SU-DHL-6 (cell line): ENCODE results near the gene DMRTA1.
"Not testable (repeated sequence)": the region's sequence is repeated elsewhere in the genome, so short reads cannot be mapped to it uniquely, and the experiment has no call there.

Source experiments
- EZH2phosphoT487 ChIP-seq: fragments of 200-600 bp; sonication (generic), shearing (Covaris generic); conservative IDR thresholded peaks from 2 replicates; pipeline ENCODE4 v1.6.1; 2018; ENCODE audit warnings: mild to moderate bottlenecking, antibody characterized with exemption, low read length, moderate library complexity, mixed read lengths
- TF ChIP-seq, protein P1 (sequence below): fragments of 200-600 bp; sonication (generic); IDR thresholded peaks from one replicate; pipeline ENCODE4 v1.5.1; 2017; ENCODE audit warnings: antibody characterized with exemption, mild to moderate bottlenecking, low read length, moderate library complexity; ENCODE audit not compliant: insufficient read depth, poor library complexity, severe bottlenecking

DNA sequence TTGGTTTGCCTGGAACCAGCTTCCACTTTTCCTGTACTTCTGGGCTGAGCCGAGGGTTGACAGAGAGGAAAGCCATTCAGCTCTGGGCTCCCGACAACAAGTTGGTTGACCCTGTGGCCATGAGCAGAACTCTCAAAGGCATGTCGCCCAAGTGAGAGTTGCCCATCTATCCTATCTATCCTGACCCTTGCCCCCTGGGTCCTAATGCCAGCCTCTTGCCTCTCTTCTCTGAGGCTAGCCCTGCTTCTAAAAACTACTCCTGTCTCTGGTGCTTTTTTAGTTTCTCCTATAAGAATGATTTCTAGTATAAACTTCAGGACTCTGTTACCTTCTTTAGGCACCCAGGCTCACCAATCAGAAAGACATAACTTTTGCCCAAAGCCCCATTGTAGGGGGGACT, 11.4 kb upstream of the DMRTA1 start:
- TF ChIP-seq, protein P1, sequence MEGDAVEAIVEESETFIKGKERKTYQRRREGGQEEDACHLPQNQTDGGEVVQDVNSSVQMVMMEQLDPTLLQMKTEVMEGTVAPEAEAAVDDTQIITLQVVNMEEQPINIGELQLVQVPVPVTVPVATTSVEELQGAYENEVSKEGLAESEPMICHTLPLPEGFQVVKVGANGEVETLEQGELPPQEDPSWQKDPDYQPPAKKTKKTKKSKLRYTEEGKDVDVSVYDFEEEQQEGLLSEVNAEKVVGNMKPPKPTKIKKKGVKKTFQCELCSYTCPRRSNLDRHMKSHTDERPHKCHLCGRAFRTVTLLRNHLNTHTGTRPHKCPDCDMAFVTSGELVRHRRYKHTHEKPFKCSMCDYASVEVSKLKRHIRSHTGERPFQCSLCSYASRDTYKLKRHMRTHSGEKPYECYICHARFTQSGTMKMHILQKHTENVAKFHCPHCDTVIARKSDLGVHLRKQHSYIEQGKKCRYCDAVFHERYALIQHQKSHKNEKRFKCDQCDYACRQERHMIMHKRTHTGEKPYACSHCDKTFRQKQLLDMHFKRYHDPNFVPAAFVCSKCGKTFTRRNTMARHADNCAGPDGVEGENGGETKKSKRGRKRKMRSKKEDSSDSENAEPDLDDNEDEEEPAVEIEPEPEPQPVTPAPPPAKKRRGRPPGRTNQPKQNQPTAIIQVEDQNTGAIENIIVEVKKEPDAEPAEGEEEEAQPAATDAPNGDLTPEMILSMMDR, result not testable (repeated sequence)
- not testable (repeated sequence) for TF ChIP-seq EZH2phosphoT487
